Omental fat pad (tissue), 4 donors: ENCODE results near the gene VASH2. TPM values are rescaled to one million over a fixed set of nuclear protein-coding genes. Genes with fewer than 3 reads are reported as not detected.
A peak's percentile ranks its signal among the peaks of the same experiment; 100 is the strongest.

Experiments used
- ATAC-seq: fragments of 150-250 bp; one replicate; pipeline ENCODE4 v1.9.1; 2016; ENCODE audit warnings: mild to moderate bottlenecking, moderate library complexity; ENCODE audit not compliant: low FRiP score
- DNase-seq: peaks from one replicate; pipeline ENCODE4 v3.0.0-alpha.2; 2019; ENCODE audit warnings: low spot score
- CTCF ChIP-seq, 3 donors: fragments of 450-650 bp; IDR thresholded peaks; one replicate each; pipeline ENCODE4 v1.5.1; 2016 to 2017; ENCODE audit warnings: antibody characterized with exemption in 3 of 3, mild to moderate bottlenecking in 3 of 3, moderate library complexity in 2 of 3
- total RNA-seq, 4 donors: library from RNA; depleted of rRNA; stranded (reverse); fragments of >200 nt; gene quantifications; one replicate each; pipeline ENCODE4 v1.1.0, GENCODE V29; 2016

The VASH2 gene
- total RNA-seq, 4 donors from 2014 or later: 0.31 to 7.6 (median 1.2) TPM

- TF ChIP-seq CTCF (IDR thresholded peaks at IDR 0.05): no peak
- ATAC-seq (peak; percentile 20), DNase-seq (no peak)
Observed at GRCh38 chr1:212981571-212982328, 31.4 kb downstream of the VASH2 start.

- ATAC-seq (peak; percentile 80), DNase-seq (no peak)
- no peak for TF ChIP-seq CTCF (IDR thresholded peaks at IDR 0.05)
Observed at GRCh38 chr1:212982430-212983152, 32.2 kb downstream of the VASH2 start.

GRCh38 chr1:212983482-212983881, 33.1 kb downstream of the VASH2 start:
- no peak for DNase-seq
- TF ChIP-seq CTCF (IDR thresholded peaks at IDR 0.05): no peak
- no peak for ATAC-seq

GRCh38 chr1:212984522-212985291, 34.4 kb downstream of the VASH2 start:
- no peak for DNase-seq
- TF ChIP-seq CTCF (IDR thresholded peaks at IDR 0.05): no peak
- no peak for ATAC-seq

- no peak for TF ChIP-seq CTCF (IDR thresholded peaks at IDR 0.05)
- ATAC-seq (no peak), DNase-seq (no peak)
Observed at GRCh38 chr1:212986551-212986950, 36.2 kb downstream of the VASH2 start.

GRCh38 chr1:212987702-212988322, 37.5 kb downstream of the VASH2 start:
- no peak for ATAC-seq
- no peak for TF ChIP-seq CTCF (IDR thresholded peaks at IDR 0.05)

More at GRCh38 chr1:212987702-212988322, 37.5 kb downstream of the VASH2 start:
- no peak for DNase-seq
